Endothelial cell (in vitro differentiated cells): ENCODE data around the gene CUEDC1. TPM values are rescaled to one million over a fixed set of nuclear protein-coding genes. Genes with fewer than 3 reads are reported as not detected.

Experiments used
- DNase-seq: peaks from one replicate; pipeline ENCODE4 v3.0.0; 2021; ENCODE audit warnings: low spot score
- H3K27ac Mint-ChIP-seq: one replicate; pipeline ENCODE4 v1.8.0; 2021; ENCODE audit warnings: mixed read lengths, inconsistent platforms; ENCODE audit not compliant: unreplicated experiment
- H3K27me3 Mint-ChIP-seq: one replicate; pipeline ENCODE4 v1.8.0; 2021; ENCODE audit warnings: mild to moderate bottlenecking, moderate library complexity, mixed read lengths, inconsistent platforms; ENCODE audit not compliant: unreplicated experiment
- H3K36me3 Mint-ChIP-seq: one replicate; pipeline ENCODE4 v1.8.0; 2021; ENCODE audit warnings: mild to moderate bottlenecking, low read depth, mixed read lengths, inconsistent platforms; ENCODE audit not compliant: unreplicated experiment
- H3K4me1 Mint-ChIP-seq: one replicate; pipeline ENCODE4 v1.8.0; 2021; ENCODE audit warnings: mild to moderate bottlenecking, mixed read lengths, inconsistent platforms; ENCODE audit not compliant: unreplicated experiment
- H3K4me3 Mint-ChIP-seq: one replicate; pipeline ENCODE4 v1.8.0; 2021; ENCODE audit warnings: mild to moderate bottlenecking, mixed read lengths, inconsistent platforms; ENCODE audit not compliant: unreplicated experiment
- H3K9me3 Mint-ChIP-seq: one replicate; pipeline ENCODE4 v1.8.0; 2021; ENCODE audit warnings: mixed read lengths, inconsistent platforms; ENCODE audit not compliant: unreplicated experiment
- CTCF ChIP-seq: fragments of 200-600 bp; sonication (generic); IDR thresholded peaks from one replicate; pipeline ENCODE4 v1.5.0; 2021; ENCODE audit warnings: antibody characterized with exemption; ENCODE audit not compliant: unreplicated experiment
- total RNA-seq: library from RNA; stranded (reverse); fragmentation: NEBNext Ultra II Directional; extraction: Animal tissue kit (Norgen Biotek cat#: 25700); gene quantifications from one replicate; pipeline ENCODE4 v1.2.1, GENCODE V29; 2021; ENCODE audit not compliant: unreplicated experiment

Gene CUEDC1
- total RNA-seq, 1 donor from 2014 or later = 13.3 TPM

GRCh38 chr17:57888311-57889216 lies 66.6 kb downstream of the CUEDC1 start:
- no peak for TF ChIP-seq CTCF
- H3K27me3 Mint-ChIP-seq = peaks cover 9% of the 10 kb centered on the region
- peaks cover 6% of the 10 kb centered on the region for H3K36me3 Mint-ChIP-seq
- no peaks in the 10 kb centered on the region for H3K9me3 Mint-ChIP-seq
- peaks cover 15% of the 10 kb centered on the region for H3K4me1 Mint-ChIP-seq
- no peak overlapping the region for H3K27ac Mint-ChIP-seq
- no peak overlapping the region for H3K4me3 Mint-ChIP-seq
- no peak for DNase-seq

- no peak overlapping the region for H3K27ac Mint-ChIP-seq
- no peak overlapping the region for H3K4me3 Mint-ChIP-seq
- H3K4me1 Mint-ChIP-seq = peaks cover 9% of the 10 kb centered on the region
- no peak for TF ChIP-seq CTCF
- H3K9me3 Mint-ChIP-seq = no peaks in the 10 kb centered on the region
- no peak for DNase-seq
- H3K27me3 Mint-ChIP-seq = peaks cover 6% of the 10 kb centered on the region
- peaks cover 10% of the 10 kb centered on the region for H3K36me3 Mint-ChIP-seq
Observed at GRCh38 chr17:57887161-57887560, 68.1 kb downstream of the CUEDC1 start.

GRCh38 chr17:57886020-57886419 lies 69.2 kb downstream of the CUEDC1 start:
- Mint-ChIP-seq H3K9me3 (no peaks in the 10 kb centered on the region), H3K4me3 (no peak overlapping the region), H3K27me3 (peaks cover 3% of the 10 kb centered on the region), H3K27ac (no peak overlapping the region), H3K36me3 (peaks cover 4% of the 10 kb centered on the region), H3K4me1 (peaks cover under 1% of the 10 kb centered on the region)
- no peak for TF ChIP-seq CTCF
- DNase-seq = no peak

GRCh38 chr17:57885148-57885915 lies 69.9 kb downstream of the CUEDC1 start:
- no peak for DNase-seq
- Mint-ChIP-seq H3K36me3 (peaks cover 4% of the 10 kb centered on the region), H3K4me3 (no peak overlapping the region), H3K27me3 (peaks cover 3% of the 10 kb centered on the region), H3K27ac (no peak overlapping the region), H3K4me1 (no peaks in the 10 kb centered on the region), H3K9me3 (no peaks in the 10 kb centered on the region)
- TF ChIP-seq CTCF = no peak
